Nephron (organoid): Measurements from ENCODE around the gene SYMPK.

Experiments used
- H3K27ac Mint-ChIP-seq, 3 experiments: 2 replicates each; pipeline ENCODE4 v1.8.0; 2020; ENCODE audit warnings: mixed read lengths in 3 of 3, mild to moderate bottlenecking in 2 of 3, moderate library complexity in 1 of 3
- H3K27me3 Mint-ChIP-seq: 2 replicates; pipeline ENCODE4 v1.8.0; 2021; ENCODE audit warnings: low read depth, mild to moderate bottlenecking, moderate library complexity, mixed read lengths
- H3K36me3 Mint-ChIP-seq: 2 replicates; pipeline ENCODE4 v1.8.0; 2020; ENCODE audit warnings: low read depth, mixed read lengths
- H3K4me1 Mint-ChIP-seq: 2 replicates; pipeline ENCODE4 v1.8.0; 2020; ENCODE audit warnings: mixed read lengths
- H3K4me3 Mint-ChIP-seq, 3 experiments: 2 replicates each; pipeline ENCODE4 v1.8.0; 2020; ENCODE audit warnings: mild to moderate bottlenecking in 3 of 3, mixed read lengths in 3 of 3, moderate library complexity in 2 of 3
- H3K9me3 Mint-ChIP-seq: 2 replicates; pipeline ENCODE4 v1.8.0; 2020; ENCODE audit warnings: mixed read lengths
- TF ChIP-seq, protein P1 (sequence below), 3 experiments: fragments of 200-600 bp; sonication (generic); IDR thresholded peaks; one replicate each; pipeline ENCODE4 v1.5.0; 2021; ENCODE audit warnings: antibody characterized with exemption in 3 of 3; ENCODE audit not compliant: unreplicated experiment in 3 of 3

SYMPK gene

DNA sequence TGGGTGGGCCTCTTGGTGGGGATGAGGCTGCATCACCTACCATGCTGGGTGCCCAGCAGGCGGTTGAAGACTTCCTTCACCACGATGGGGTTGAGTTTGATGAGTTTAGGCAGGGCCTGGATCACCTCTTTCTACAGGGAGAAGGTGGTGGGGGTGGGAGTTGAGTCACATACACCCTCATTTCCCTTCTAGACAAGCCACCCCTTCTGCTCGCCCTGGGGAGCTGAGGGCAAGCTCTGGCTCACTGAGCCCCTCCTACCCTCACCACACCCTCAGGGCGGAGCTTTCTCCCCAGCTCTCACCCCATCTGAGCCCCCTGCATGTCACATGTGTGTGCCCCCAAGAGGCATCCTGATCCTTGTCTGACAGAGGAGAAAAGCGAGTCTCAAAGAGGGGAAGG lies 40.2 kb downstream of the SYMPK start:
- TF ChIP-seq, protein P1, sequence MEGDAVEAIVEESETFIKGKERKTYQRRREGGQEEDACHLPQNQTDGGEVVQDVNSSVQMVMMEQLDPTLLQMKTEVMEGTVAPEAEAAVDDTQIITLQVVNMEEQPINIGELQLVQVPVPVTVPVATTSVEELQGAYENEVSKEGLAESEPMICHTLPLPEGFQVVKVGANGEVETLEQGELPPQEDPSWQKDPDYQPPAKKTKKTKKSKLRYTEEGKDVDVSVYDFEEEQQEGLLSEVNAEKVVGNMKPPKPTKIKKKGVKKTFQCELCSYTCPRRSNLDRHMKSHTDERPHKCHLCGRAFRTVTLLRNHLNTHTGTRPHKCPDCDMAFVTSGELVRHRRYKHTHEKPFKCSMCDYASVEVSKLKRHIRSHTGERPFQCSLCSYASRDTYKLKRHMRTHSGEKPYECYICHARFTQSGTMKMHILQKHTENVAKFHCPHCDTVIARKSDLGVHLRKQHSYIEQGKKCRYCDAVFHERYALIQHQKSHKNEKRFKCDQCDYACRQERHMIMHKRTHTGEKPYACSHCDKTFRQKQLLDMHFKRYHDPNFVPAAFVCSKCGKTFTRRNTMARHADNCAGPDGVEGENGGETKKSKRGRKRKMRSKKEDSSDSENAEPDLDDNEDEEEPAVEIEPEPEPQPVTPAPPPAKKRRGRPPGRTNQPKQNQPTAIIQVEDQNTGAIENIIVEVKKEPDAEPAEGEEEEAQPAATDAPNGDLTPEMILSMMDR (IDR thresholded peaks at IDR 0.05; ENCODE audit: unreplicated experiment in 3 of 3) = no peak
- H3K27ac Mint-ChIP-seq = no peak overlapping the region
- no peaks in the 10 kb centered on the region for H3K27me3 Mint-ChIP-seq
- H3K4me3 Mint-ChIP-seq = no peak overlapping the region
- peaks cover 5% of the 10 kb centered on the region for H3K4me1 Mint-ChIP-seq
- H3K36me3 Mint-ChIP-seq = peaks cover 28% of the 10 kb centered on the region
- H3K9me3 Mint-ChIP-seq = no peaks in the 10 kb centered on the region

GRCh38 chr19:45821570-45821969 lies 41.4 kb downstream of the SYMPK start:
- TF ChIP-seq, protein P1 (IDR thresholded peaks at IDR 0.05; ENCODE audit: unreplicated experiment in 3 of 3) = no peak
- Mint-ChIP-seq H3K27me3 (peaks cover 3% of the 10 kb centered on the region), H3K4me3 (no peak overlapping the region), H3K27ac (no peak overlapping the region), H3K36me3 (peaks cover 24% of the 10 kb centered on the region), H3K9me3 (no peaks in the 10 kb centered on the region), H3K4me1 (peaks cover 10% of the 10 kb centered on the region)

GRCh38 chr19:45821103-45821521 lies 41.8 kb downstream of the SYMPK start:
- Mint-ChIP-seq H3K4me1 (peaks cover 10% of the 10 kb centered on the region), H3K9me3 (no peaks in the 10 kb centered on the region), H3K4me3 (no peak overlapping the region), H3K27me3 (peaks cover 3% of the 10 kb centered on the region), H3K36me3 (peaks cover 24% of the 10 kb centered on the region), H3K27ac (no peak overlapping the region)
- TF ChIP-seq, protein P1 (IDR thresholded peaks at IDR 0.05; ENCODE audit: unreplicated experiment in 3 of 3) = no peak

- Mint-ChIP-seq H3K27ac (no peak overlapping the region), H3K9me3 (no peaks in the 10 kb centered on the region), H3K27me3 (peaks cover 3% of the 10 kb centered on the region), H3K36me3 (peaks cover 21% of the 10 kb centered on the region), H3K4me1 (peaks cover 10% of the 10 kb centered on the region), H3K4me3 (no peak overlapping the region)
- TF ChIP-seq, protein P1 (IDR thresholded peaks at IDR 0.05; ENCODE audit: unreplicated experiment in 3 of 3) = no peak
Observed at GRCh38 chr19:45820413-45821102, 42.4 kb downstream of the SYMPK start.

DNA sequence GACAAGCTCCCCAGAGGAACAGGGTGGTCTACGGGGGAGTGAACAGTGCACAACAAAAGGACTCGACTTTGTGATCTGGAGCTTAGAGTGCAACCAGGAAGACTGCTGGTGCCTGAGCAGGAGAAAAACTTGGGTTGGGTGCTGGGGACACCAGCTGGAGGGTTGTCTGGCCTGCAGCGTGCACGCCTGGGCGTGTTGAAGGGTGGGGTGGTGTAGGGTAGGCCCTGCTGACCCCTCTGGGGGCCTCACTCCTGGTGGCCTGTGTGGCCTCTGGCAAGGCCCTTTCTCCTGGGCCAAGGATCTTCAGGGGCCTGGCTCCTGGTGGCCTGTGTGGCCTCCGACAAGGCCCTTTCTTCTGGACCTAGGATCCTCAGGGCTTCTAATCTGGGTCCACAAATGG lies 43.2 kb downstream of the SYMPK start:
- TF ChIP-seq, protein P1 (IDR thresholded peaks at IDR 0.05; ENCODE audit: unreplicated experiment in 3 of 3) = no peak
- Mint-ChIP-seq H3K4me1 (peaks cover 10% of the 10 kb centered on the region), H3K27ac (no peak overlapping the region), H3K4me3 (no peak overlapping the region), H3K36me3 (peaks cover 19% of the 10 kb centered on the region), H3K27me3 (peaks cover 3% of the 10 kb centered on the region), H3K9me3 (no peaks in the 10 kb centered on the region)

DNA sequence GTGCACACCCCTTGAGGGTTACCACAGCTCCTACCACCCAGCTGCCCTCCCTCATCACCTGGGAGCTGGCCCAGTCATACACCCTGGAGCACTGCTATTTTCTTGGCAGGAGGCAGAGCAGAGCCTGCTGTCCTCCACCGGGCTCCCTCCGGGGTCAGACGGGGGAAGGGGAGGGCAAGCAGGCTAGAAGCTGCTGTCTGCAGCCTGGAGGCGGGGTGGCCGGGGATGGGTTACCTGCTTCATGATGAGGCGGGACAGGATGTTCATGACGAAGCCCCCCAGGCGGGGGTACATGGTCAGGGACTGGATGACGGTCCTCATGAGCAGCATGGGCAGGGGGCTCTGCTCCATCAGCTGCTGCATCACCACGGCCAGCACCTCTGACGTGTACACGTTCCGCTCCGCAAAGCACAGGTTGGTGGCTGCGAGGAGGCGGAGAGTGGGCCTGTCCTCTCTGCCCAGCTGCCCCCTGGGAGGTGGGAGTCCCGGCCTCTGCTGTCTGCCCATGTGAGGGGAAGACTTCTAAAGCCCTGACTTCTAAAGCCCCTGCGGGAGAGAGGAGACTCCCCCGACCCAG lies 45.1 kb downstream of the SYMPK start:
- TF ChIP-seq, protein P1 (IDR thresholded peaks at IDR 0.05; ENCODE audit: unreplicated experiment in 3 of 3) = no peak
- Mint-ChIP-seq H3K4me3 (no peak overlapping the region), H3K36me3 (peaks cover 12% of the 10 kb centered on the region), H3K4me1 (peaks cover 5% of the 10 kb centered on the region), H3K27me3 (peaks cover 3% of the 10 kb centered on the region), H3K27ac (no peak overlapping the region), H3K9me3 (no peaks in the 10 kb centered on the region)
